GF-D8 (cell line): Measurements from ENCODE around the gene EPHA5.

Experiments used
- DNase-seq: peaks from one replicate; lab custom pipeline; 2025; lab: John Stamatoyannopoulos, UW

The EPHA5 gene

GRCh38 chr4:65624651-65625050, 45.6 kb downstream of the EPHA5 start:
- no peak for DNase-seq

DNA sequence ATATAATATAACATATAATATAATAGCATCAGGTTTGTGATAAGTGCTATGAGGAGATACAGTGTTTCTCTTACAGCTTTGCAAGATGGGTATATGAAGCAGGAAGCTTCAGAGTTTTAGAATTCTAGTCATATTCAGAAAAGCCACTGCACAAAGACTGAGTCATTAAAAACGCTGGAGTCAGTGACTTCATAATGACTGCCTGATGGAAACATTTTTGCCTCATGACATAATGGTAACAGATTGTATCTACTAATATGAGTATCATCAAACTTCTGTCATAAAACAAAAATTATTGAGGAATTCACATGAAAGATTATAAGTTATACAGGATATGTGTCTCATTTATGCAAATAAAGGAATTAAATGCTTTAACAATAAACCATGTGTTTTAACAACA, 46.8 kb downstream of the EPHA5 start:
- no peak for DNase-seq

DNA sequence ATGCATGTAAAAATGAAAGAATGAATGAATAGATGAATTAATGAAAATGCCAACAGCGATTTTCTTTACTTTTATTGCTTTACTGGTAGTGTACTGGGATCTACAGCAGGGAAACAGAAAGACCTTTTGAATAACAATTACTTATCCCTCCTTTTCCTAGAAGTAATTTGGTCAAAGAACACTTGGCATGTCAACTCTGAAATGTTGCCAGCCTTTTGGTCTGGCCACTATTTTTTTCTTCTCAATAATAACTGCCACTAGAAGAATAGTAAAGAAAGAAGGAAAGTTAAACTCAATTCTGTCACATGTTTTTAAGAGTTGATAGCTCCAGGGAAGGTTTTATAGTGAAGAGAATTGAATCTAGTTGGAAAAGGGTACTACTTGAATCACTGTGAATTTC, 52.9 kb downstream of the EPHA5 start:
- DNase-seq: no peak

DNA sequence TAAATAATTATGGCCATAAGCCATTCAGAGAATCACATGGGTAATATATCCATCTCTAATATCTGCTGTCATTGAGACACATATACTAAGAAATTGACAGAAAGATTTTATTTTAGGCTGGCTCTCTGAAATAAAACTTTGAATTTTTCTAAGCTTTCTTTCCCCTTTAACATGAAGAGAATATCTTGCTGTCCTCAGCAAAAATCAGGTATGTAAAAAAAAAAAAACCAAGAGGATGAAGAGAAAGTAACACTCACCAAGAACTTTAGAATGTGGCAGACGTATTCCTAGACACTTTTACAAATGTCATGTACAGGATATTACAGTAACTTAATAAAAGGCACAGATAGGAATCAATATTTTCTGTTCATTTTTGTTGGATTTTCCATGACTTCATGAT, 65.8 kb downstream of the EPHA5 start:
- no peak for DNase-seq

DNA sequence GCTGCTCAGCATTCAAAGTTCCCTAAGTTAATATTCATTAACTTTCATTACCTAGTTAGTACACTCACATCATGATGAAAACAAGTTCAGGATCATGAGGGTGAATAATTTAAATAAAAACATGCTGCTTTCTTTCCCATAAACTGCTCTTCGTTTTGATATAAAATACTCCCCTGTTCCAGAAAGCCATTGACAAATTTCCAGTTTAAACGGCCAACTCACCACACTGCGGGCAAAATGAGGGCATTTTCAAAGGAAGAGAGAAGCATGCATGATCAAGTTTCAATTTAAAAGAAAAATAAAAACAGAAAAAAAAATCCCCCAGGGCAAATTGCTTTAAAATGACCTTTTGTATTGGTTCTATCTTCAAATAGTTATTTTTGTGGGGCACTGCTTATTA, 69.6 kb downstream of the EPHA5 start:
- DNase-seq: no peak

- DNase-seq: no peak
Measured at GRCh38 chr4:65599340-65599739, 70.9 kb downstream of the EPHA5 start.

DNA sequence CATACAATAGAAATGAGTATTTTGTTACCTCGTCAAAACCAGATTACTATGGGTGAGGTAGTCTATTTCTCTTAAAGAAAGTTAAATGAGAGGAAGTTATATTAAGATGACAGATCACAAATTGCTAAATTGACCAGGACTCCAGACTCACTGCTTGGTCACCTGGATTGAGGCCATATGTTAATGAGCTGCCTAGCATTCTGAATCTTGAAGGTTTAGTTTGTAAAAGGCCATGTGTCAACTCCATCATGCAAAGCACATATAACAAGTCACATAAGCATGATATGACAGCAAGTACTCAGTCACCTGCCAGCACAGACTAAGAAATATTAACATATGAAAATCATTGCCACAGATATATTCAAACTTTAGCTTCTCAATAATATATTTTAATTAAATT, 72.6 kb downstream of the EPHA5 start:
- DNase-seq: no peak

- DNase-seq: no peak
Measured at GRCh38 chr4:65592089-65592488, 78.2 kb downstream of the EPHA5 start.

GRCh38 chr4:65589921-65590320, 80.4 kb downstream of the EPHA5 start:
- DNase-seq: no peak

- DNase-seq: no peak
Measured at GRCh38 chr4:65589331-65589730, 81.0 kb downstream of the EPHA5 start.

DNA sequence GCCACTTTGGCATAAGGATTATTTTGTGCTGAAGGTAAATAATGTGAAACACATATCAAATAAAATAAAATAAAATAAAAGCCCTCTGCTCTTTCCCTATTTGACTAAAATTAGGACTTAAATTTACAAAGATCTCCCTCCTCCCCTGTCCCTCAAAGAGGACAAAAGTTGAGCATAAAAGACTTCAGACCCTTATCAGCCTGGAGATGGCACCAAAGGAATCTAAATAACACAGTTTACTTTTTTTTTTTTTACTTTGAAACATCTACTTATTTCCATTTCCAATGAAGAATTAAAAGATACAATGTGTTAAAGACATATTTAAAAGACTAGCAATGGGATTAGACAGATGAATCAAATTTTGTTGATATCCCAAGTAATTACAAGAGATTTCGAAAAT, 89.7 kb downstream of the EPHA5 start:
- no peak for DNase-seq

GRCh38 chr4:65566473-65566872, 103.8 kb downstream of the EPHA5 start:
- no peak for DNase-seq

DNA sequence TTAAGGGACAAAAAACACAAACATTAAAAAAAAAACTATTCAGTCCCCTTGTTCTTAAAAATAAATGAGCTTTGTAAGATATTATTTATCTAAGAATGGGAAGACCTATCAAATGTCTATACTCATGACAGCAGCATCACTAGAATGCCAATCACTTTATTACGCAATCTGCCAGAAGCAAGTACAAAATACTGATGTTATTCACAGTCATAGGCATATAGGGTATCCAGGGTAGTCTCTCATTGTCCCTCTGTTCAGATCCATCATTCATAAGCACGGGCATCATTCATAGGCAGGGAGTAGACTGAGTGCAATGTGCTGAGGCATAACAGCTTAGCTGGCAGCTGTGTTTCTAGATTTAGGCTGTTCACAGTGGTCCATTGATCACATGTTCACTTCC, 109.1 kb downstream of the EPHA5 start:
- no peak for DNase-seq

DNA sequence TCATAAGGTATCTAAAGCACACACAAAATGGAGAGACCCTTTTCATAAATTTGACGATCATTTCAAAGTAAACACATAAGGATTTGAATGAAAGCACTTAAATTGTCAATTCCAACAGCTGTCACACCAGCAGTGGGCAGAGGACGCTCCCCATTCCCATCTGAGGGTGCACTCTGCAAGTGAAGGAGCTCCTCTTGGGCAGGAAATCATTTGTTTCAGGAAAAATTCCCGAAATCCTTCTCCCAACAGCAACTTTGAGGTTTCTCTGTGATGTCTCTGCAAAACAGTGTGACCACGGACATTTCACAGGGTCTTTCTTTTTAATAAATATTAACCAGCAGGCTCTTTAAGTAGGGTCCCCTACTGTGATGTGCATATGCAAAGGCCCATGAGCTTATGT, 111.0 kb downstream of the EPHA5 start:
- no peak for DNase-seq

DNA sequence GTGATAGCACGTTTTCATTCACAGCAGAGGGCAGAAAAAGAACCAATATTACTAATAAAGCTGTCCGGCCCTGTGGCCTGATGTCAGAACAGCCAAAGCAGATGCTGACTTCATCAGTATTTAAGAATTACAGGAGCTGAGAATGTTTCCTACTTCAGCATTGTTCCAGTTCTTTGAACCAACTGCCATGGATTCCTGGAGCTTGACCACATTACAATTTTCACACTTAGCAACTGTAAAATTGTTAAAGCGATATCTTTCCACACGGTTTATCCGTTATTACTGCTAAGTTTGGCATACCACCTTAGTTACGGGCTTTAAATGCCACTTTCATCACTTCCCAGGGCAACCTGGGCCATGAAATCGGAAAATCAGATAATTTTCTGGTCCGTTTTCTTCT, 118.2 kb downstream of the EPHA5 start:
- no peak for DNase-seq

- DNase-seq: no peak
Measured at GRCh38 chr4:65550500-65550899, 119.8 kb downstream of the EPHA5 start.

DNA sequence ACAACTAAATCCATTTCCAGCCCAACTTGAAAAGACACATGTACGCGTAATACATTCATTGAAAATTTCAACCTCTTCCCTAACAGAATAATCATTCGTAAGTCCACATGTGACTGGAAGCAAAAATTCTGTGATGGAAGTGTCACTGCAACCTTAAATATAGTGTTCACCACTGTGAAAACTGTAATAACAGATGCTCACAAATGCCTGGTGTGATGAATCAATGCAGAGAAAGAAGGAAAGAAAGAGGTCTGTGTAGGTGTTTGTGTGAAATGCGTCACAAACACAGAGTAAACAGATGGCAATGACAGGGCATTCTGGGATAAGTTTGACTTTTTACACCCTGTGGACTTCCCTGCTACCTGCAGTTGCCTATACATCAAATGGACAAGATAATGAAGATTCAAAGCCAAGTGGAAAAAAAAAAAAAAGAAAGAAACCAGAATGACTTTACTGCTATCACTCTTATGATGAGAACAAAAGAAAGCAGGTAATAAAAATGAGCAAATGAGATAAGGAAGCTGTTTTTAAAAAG, 123.3 kb downstream of the EPHA5 start:
- no peak for DNase-seq

DNA sequence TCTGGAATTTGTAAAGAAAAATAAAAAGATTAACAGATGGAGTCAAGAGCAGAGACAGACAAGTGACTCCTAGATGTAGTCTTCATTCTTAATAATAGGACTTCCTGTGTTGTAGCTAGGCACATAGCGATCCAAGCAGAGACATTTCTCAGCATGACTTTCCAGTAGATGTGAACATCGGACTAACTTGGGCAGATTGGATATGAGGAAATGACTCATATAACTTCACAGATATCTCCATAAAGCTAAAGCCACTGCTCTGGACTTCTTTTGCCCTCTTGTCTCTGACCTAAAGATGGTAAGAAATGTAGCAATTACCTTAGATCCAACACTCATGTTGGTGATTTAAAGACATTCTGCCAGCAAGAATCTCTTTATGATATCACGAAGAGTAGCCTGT, 131.7 kb downstream of the EPHA5 start:
- no peak for DNase-seq

- no peak for DNase-seq
Measured at GRCh38 chr4:65535113-65535512, 135.2 kb downstream of the EPHA5 start.

- no peak for DNase-seq
Measured at GRCh38 chr4:65521666-65522065, 148.6 kb downstream of the EPHA5 start.

DNA sequence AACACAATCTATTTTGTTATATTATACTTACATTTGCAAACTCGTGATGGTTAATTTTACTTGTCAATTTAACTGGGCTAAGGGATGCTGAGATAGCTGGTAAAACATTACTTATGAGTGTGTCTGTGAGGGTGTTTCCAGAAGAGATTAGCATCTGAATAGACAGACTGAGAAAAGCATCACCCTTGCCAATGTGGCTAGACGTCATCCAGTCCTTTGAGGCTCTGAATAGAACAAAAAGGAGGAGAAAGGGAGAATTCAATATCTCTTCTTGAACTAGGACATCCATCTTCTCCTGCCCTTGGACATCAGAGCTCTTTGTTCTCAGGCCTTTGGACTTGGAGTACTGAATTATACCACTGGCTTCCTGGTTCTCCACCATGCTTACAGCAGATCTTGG, 154.6 kb downstream of the EPHA5 start:
- no peak for DNase-seq

DNA sequence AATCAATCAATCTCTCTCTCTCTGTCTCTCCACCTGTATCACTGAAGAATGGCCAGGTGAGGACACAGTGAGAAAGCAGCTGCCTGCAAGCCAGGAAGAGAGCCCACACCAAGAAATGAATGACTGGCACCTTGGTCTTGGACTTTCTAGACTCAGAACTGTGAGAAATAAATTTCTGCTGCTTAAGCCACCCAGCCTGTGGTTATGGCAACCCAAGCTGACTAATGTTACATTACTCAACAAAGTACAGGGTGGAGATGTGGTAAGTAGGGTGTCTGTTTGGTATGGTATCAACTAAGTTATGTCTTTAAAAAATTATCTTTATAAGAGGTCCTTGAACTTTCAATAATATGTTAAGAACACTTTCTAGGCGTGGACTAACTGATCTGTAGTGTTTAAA, 159.3 kb downstream of the EPHA5 start:
- DNase-seq: no peak

- DNase-seq: no peak
Measured at GRCh38 chr4:65508168-65508567, 162.1 kb downstream of the EPHA5 start.

DNA sequence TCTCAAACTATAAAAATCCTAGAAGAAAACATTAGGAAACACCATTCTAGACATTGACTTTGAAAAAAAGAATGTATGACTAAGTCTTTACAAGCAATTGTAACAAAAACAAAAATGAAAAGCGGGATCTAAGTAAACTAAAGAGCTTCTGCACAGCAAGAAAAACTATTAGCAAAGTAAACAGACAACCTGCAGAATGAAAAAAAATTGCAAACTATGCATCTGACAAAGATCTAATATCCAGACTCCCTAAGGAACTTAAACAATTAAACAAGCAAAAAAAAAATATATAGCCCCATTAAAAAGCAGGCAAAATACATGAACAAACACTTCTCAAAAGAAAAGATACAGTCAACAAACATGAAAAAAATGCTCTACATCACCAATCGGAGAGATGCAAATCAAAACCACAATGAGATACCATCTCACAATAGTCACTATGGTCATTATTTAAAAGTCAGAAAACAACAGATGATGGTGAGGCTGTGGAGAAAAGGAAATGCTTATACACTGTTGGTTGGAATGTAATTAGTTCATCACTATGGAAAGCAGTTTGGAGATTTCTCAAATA, 168.1 kb downstream of the EPHA5 start:
- DNase-seq: no peak

DNA sequence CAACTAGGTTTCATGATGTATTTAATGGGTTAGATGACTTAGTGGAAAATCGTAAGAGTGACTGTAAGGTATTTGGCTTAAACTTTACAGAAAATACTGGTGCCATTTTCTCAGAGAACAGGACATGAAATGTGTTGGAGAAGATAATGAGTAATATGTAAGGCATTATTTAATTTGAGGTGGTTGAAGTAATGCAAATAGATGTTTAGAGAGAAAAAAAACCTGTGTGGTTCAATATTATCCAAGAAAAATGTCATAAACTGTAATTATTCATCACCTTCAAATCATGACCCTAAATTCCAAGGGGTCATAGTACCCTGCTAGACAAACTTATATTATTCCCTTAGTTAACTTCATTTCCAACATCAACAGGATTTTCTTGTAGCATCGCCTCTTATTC, 171.7 kb downstream of the EPHA5 start:
- DNase-seq: no peak
